ENCODE measurements around the gene GMPPA.
A peak's percentile ranks its signal among the peaks of the same experiment; 100 is the strongest.

GRCh38 chr2:219490186-219490585 is 8.5 kb upstream of the GMPPA start:
- TF ChIP-seq, protein P1, sequence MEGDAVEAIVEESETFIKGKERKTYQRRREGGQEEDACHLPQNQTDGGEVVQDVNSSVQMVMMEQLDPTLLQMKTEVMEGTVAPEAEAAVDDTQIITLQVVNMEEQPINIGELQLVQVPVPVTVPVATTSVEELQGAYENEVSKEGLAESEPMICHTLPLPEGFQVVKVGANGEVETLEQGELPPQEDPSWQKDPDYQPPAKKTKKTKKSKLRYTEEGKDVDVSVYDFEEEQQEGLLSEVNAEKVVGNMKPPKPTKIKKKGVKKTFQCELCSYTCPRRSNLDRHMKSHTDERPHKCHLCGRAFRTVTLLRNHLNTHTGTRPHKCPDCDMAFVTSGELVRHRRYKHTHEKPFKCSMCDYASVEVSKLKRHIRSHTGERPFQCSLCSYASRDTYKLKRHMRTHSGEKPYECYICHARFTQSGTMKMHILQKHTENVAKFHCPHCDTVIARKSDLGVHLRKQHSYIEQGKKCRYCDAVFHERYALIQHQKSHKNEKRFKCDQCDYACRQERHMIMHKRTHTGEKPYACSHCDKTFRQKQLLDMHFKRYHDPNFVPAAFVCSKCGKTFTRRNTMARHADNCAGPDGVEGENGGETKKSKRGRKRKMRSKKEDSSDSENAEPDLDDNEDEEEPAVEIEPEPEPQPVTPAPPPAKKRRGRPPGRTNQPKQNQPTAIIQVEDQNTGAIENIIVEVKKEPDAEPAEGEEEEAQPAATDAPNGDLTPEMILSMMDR (IDR thresholded peaks at IDR 0.05) = peak; percentile 8 to 27 (median 19)
- no peak for TF ChIP-seq POLR2A (IDR thresholded peaks at IDR 0.05; ENCODE audit: low read depth)

All from esophagus muscularis mucosa (tissue), 3 donors.